OCI-LY7 (cell line): ENCODE results near the gene SLC29A1.

ENCODE experiments used
- CTCF ChIP-seq: fragments of 200-600 bp; sonication (generic); conservative IDR thresholded peaks from 2 replicates; pipeline ENCODE4 v1.5.1; 2014; ENCODE audit warnings: mild to moderate bottlenecking, antibody characterized with exemption, low read length, moderate library complexity, mixed read lengths
- EZH2phosphoT487 ChIP-seq: fragments of 200-600 bp; sonication (generic); IDR thresholded peaks from 2 replicates; pipeline ENCODE4 v1.6.1; 2018; ENCODE audit warnings: low read depth, borderline replicate concordance, mild to moderate bottlenecking, mixed run types, antibody characterized with exemption, low read length, moderate library complexity, mixed read lengths

- TF ChIP-seq CTCF = no peak
- TF ChIP-seq EZH2phosphoT487 = no peak
Measured at GRCh38 chr6:44228836-44229235, 5.4 kb downstream of the SLC29A1 start.
